ENCODE data around the gene CLDN20. TPM values are rescaled to one million over a fixed set of nuclear protein-coding genes. Genes with fewer than 3 reads are reported as not detected.

The CLDN20 gene
- total and polyA plus RNA-seq, 9 donors = 0.12 to 1.2 (median 0.60) TPM; not detected in 2

- Histone ChIP-seq H3K9me3 (replicated peaks; ENCODE audit: control insufficient read depth, low read depth, low read length) (no peaks in the 10 kb centered on the region), H3K27me3 (ENCODE audit: control insufficient read depth, insufficient read depth, low read length) (no peaks in the 10 kb centered on the region), H3K4me3 (ENCODE audit: low read length) (no peak overlapping the region), H3K4me1 (ENCODE audit: control insufficient read depth, insufficient read depth, low read length) (no peaks in the 10 kb centered on the region), H3K36me3 (ENCODE audit: control insufficient read depth, insufficient read depth, low read length) (peaks cover 45% of the 10 kb centered on the region), H3K27ac (ENCODE audit: low read length) (no peak overlapping the region)
- 88% methylated on average over 3 of the region's 10 CpGs for WGBS (ENCODE audit: insufficient coverage)
- DNase-seq = no peak
Measured at GRCh38 chr6:155254139-155254538, 9.7 kb upstream of the CLDN20 start.

DNA sequence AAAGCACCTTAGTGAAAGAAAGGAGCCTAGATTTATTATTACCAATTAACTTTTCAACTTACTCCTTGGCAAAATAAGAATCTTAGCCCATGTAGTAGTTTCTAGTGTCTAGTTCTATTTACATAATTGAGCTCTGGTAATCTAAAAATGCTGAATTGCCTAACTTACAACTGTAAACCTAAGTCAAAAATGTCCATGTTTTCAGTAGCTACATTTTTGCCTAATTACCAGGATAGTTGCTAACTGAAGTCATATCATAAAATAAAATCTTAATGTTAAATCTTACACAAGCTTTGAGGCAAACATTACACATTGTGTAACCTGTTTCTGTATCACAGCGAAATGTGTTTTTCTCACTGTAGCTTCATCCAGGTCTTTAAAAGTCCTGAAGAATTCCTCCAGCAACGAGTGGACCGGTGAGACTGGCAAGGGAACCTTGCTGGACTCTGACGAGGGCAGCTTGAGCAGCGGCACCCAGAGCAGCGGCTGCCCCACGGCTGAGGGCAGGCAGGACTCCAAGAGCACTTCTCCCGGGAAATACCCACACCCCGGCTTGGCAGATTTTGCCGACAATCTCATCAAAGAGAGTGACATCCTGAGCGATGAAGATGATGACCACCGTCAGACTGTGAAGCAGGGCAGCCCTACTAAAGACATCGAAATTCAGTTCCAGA lies 7.6 kb upstream of the CLDN20 start:
- 89% methylated on average over 13 of the region's 13 CpGs for WGBS (ENCODE audit: insufficient coverage)
- H3K27ac ChIP-seq (ENCODE audit: low read length) = no peak overlapping the region
- H3K27me3 ChIP-seq (ENCODE audit: control insufficient read depth, insufficient read depth, low read length) = no peaks in the 10 kb centered on the region
- H3K36me3 ChIP-seq (ENCODE audit: control insufficient read depth, insufficient read depth, low read length) = peaks cover 48% of the 10 kb centered on the region
- DNase-seq = no peak
- H3K4me1 ChIP-seq (ENCODE audit: control insufficient read depth, insufficient read depth, low read length) = no peaks in the 10 kb centered on the region
- H3K9me3 ChIP-seq (replicated peaks; ENCODE audit: control insufficient read depth, low read depth, low read length) = no peaks in the 10 kb centered on the region
- H3K4me3 ChIP-seq (ENCODE audit: low read length) = no peak overlapping the region

DNA sequence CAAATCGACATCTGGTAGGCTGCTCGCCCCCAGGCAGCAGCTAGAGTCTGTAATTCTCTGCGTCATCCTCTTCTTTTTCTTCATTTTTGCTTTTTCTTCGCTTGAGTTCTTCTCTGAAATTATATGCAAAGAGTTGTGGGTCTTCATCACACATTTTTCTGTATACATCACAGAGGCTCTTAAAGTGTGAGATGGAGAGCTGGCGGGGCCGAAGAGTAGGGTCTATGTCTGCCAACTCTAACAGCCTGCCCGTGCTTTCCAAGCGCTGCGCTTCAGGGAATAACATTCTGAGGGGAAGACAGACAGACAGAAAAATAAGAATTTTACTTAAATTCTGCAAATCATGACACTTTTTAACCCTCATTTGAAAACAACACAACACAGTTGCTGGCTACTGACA lies 6.0 kb upstream of the CLDN20 start:
- no peaks in the 10 kb centered on the region for H3K9me3 ChIP-seq (replicated peaks; ENCODE audit: control insufficient read depth, low read depth, low read length)
- H3K4me1 ChIP-seq (ENCODE audit: control insufficient read depth, insufficient read depth, low read length) = no peaks in the 10 kb centered on the region
- H3K27ac ChIP-seq (ENCODE audit: low read length) = no peak overlapping the region
- H3K36me3 ChIP-seq (ENCODE audit: control insufficient read depth, insufficient read depth, low read length) = peaks cover 38% of the 10 kb centered on the region
- H3K27me3 ChIP-seq (ENCODE audit: control insufficient read depth, insufficient read depth, low read length) = no peaks in the 10 kb centered on the region
- no peak for DNase-seq
- 100% methylated on average over 2 of the region's 9 CpGs for WGBS (ENCODE audit: insufficient coverage)
- no peak overlapping the region for H3K4me3 ChIP-seq (ENCODE audit: low read length)

DNA sequence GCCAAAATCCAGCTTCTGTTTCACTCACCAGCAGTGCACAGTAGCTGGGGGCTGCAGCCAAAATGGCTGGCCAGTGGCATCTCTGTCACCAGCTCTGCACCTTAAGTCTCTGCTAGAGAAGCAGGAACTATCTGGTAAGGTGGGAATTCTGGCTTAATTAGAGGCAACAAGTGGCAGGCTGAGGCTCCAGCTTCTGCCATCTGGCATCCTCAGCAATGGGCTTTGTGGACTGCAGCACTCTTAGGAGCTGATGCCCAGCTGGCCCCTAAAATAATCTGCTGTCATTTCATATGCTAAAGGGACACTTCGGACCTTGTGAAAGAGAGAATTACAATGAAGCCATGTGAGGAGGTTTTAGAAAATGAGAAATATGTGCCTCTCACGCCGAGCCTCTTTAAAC lies 4.6 kb upstream of the CLDN20 start:
- Histone ChIP-seq H3K27me3 (ENCODE audit: control insufficient read depth, insufficient read depth, low read length) (no peaks in the 10 kb centered on the region), H3K4me3 (ENCODE audit: low read length) (no peak overlapping the region), H3K27ac (ENCODE audit: low read length) (no peak overlapping the region), H3K36me3 (ENCODE audit: control insufficient read depth, insufficient read depth, low read length) (peaks cover 35% of the 10 kb centered on the region), H3K4me1 (ENCODE audit: control insufficient read depth, insufficient read depth, low read length) (no peaks in the 10 kb centered on the region), H3K9me3 (replicated peaks; ENCODE audit: control insufficient read depth, low read depth, low read length) (no peaks in the 10 kb centered on the region)
- WGBS (ENCODE audit: insufficient coverage) = 100% methylated on average over 2 of the region's 3 CpGs
- no peak for DNase-seq

DNA sequence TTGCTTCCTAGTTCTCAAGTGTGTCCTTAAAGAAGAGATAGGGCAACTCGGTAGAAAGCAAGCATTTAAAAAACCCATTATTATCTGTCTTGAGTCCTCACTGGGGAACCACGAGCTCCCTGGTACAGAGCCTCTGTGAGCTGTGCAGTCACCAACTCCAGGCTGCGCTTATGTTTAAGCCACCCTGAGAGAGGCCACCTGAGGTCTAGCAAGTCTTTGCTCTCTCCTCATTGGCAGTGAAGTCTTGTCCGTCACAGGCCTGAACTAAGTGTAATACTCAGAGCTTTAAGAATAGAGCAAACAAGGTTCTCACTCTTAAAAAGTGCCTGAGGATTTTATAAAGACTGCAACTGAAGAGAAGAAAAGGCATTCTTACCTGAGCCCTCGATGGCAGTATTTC lies 3.9 kb upstream of the CLDN20 start:
- no peak overlapping the region for H3K27ac ChIP-seq (ENCODE audit: low read length)
- no peak for DNase-seq
- H3K9me3 ChIP-seq (replicated peaks; ENCODE audit: control insufficient read depth, low read depth, low read length) = no peaks in the 10 kb centered on the region
- no peaks in the 10 kb centered on the region for H3K27me3 ChIP-seq (ENCODE audit: control insufficient read depth, insufficient read depth, low read length)
- WGBS (ENCODE audit: insufficient coverage) = 100% methylated on average over 2 of the region's 5 CpGs
- no peak overlapping the region for H3K4me3 ChIP-seq (ENCODE audit: low read length)
- no peaks in the 10 kb centered on the region for H3K4me1 ChIP-seq (ENCODE audit: control insufficient read depth, insufficient read depth, low read length)
- H3K36me3 ChIP-seq (ENCODE audit: control insufficient read depth, insufficient read depth, low read length) = peaks cover 30% of the 10 kb centered on the region

GRCh38 chr6:155260686-155261085 lies 3.1 kb upstream of the CLDN20 start:
- H3K9me3 ChIP-seq (replicated peaks; ENCODE audit: control insufficient read depth, low read depth, low read length) = no peaks in the 10 kb centered on the region
- no peak overlapping the region for H3K4me3 ChIP-seq (ENCODE audit: low read length)
- no peaks in the 10 kb centered on the region for H3K4me1 ChIP-seq (ENCODE audit: control insufficient read depth, insufficient read depth, low read length)
- no peaks in the 10 kb centered on the region for H3K27me3 ChIP-seq (ENCODE audit: control insufficient read depth, insufficient read depth, low read length)
- no peak for DNase-seq
- WGBS (ENCODE audit: insufficient coverage) = 100% methylated on average over 1 of the region's 3 CpGs
- peaks cover 28% of the 10 kb centered on the region for H3K36me3 ChIP-seq (ENCODE audit: control insufficient read depth, insufficient read depth, low read length)
- no peak overlapping the region for H3K27ac ChIP-seq (ENCODE audit: low read length)

DNA sequence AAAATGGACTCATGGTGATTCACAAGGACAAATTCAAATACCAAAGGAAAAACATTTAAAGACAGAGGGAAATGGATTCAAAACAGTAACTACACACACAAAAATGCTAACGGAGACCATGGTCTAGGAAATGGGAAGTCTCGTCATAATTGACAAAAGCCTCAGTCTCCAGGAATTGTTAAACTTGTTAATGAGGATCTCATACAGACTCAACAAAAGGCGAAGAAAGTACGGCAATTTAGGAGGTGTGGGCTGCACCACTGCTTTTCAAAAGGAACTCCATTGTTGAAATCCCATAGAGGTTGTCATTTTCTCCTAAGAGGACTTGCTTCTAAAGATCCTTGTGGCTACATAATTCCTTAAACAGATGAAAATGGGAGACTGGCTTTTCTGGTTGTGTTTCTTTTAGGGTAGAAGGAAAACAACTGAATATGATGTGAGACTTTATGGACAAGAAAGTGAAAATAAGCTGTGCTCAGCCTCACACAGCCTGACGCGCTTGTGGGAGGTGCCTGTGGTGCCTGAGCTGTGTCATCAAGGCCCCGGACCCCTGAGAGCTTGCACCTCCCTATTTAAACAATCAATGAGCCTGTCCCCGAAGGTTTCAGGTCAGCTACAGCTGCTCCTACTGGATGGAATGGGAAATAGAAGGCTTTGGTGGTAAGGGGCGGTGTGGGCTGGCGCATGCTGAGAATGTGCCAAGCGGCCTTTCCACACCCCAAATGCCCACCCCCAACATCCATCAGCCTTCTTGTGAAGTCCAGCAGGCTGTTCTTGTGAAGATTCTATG lies 2.5 kb upstream of the CLDN20 start:
- H3K4me1 ChIP-seq (ENCODE audit: control insufficient read depth, insufficient read depth, low read length) = no peaks in the 10 kb centered on the region
- H3K27me3 ChIP-seq (ENCODE audit: control insufficient read depth, insufficient read depth, low read length) = no peaks in the 10 kb centered on the region
- no peak overlapping the region for H3K4me3 ChIP-seq (ENCODE audit: low read length)
- WGBS (ENCODE audit: insufficient coverage) = 40% methylated on average over 1 of the region's 11 CpGs
- no peak overlapping the region for H3K27ac ChIP-seq (ENCODE audit: low read length)
- no peaks in the 10 kb centered on the region for H3K9me3 ChIP-seq (replicated peaks; ENCODE audit: control insufficient read depth, low read depth, low read length)
- peaks cover 28% of the 10 kb centered on the region for H3K36me3 ChIP-seq (ENCODE audit: control insufficient read depth, insufficient read depth, low read length)
- no peak for DNase-seq

GRCh38 chr6:155262655-155263054 lies 1.2 kb upstream of the CLDN20 start:
- no CpG with 5 or more reads among the region's 4 CpGs for WGBS (ENCODE audit: insufficient coverage)
- no peaks in the 10 kb centered on the region for H3K4me1 ChIP-seq (ENCODE audit: control insufficient read depth, insufficient read depth, low read length)
- no peaks in the 10 kb centered on the region for H3K27me3 ChIP-seq (ENCODE audit: control insufficient read depth, insufficient read depth, low read length)
- H3K36me3 ChIP-seq (ENCODE audit: control insufficient read depth, insufficient read depth, low read length) = peaks cover 22% of the 10 kb centered on the region
- H3K9me3 ChIP-seq (replicated peaks; ENCODE audit: control insufficient read depth, low read depth, low read length) = no peaks in the 10 kb centered on the region
- no peak overlapping the region for H3K4me3 ChIP-seq (ENCODE audit: low read length)
- no peak overlapping the region for H3K27ac ChIP-seq (ENCODE audit: low read length)
- no peak for DNase-seq

DNA sequence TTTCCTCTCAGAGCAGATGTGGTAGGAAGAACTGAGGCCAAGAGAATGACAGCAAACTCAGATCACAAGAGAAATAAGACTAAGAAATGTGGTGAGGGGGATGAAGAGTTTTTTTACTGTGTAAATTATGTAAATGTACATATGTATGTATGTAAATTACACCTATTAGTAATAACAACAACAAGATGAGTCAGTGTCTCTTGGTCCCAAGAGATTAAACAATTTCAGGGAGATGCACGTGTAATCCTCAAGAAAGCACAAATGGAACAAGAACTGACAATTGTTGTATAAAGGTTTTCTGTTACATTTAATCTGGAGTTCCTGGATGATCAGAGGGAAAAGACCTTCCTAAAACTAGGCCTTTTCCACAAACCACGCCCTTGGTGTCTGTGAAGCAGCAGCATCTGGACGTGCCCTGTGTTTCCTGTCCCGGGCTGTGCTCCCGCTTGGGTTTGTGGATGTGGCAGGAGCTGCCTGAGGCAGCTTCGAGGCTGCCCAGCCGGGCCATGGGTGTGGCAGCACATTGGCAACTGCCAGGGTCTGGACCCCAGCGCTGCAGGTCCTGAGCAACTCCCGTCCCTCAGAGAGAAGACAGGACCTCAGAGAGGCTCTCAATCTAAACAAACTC lies 994 bp downstream of the CLDN20 start:
- Histone ChIP-seq H3K36me3 (ENCODE audit: control insufficient read depth, insufficient read depth, low read length) (peaks cover 7% of the 10 kb centered on the region), H3K27me3 (ENCODE audit: control insufficient read depth, insufficient read depth, low read length) (no peaks in the 10 kb centered on the region), H3K4me3 (ENCODE audit: low read length) (no peak overlapping the region), H3K9me3 (replicated peaks; ENCODE audit: control insufficient read depth, low read depth, low read length) (no peaks in the 10 kb centered on the region), H3K4me1 (ENCODE audit: control insufficient read depth, insufficient read depth, low read length) (no peaks in the 10 kb centered on the region), H3K27ac (ENCODE audit: low read length) (no peak overlapping the region)
- 45% methylated on average over 4 of the region's 9 CpGs for WGBS (ENCODE audit: insufficient coverage)
- DNase-seq = peak; percentile 16

DNA sequence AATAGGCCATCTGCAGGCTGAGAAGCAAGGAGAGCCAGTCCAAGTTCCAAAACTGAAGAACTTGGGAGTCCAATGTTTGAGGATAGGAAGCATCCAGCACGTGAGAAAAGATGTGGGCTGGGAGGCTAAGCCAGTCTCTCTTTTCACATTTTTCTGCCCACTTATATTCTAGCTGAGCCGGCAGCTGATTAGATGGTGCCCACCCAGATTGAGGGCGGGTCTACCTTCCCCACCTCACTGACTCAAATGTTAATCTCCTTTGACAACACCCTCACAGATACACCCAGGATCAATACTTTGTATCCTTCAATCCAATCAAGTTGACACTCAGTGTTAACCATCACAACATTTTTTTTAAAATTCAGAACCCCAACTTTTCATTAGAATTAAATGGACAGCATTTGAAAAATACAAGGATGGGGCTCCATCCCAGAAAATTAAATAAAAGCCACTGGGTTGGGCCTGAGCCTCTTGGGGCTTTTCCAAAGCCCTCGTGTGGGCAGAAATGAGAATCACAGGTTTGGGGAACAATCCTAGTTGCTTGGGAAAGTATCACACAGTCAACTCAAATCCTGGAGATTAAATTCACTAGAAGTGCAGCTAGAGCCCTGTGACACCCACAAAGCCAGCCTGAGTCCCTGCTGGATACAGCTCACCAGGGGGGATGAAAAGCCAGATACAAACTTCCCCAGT lies 2.2 kb downstream of the CLDN20 start:
- Histone ChIP-seq H3K27me3 (ENCODE audit: control insufficient read depth, insufficient read depth, low read length) (no peaks in the 10 kb centered on the region), H3K9me3 (replicated peaks; ENCODE audit: control insufficient read depth, low read depth, low read length) (no peaks in the 10 kb centered on the region), H3K4me1 (ENCODE audit: control insufficient read depth, insufficient read depth, low read length) (no peaks in the 10 kb centered on the region), H3K4me3 (ENCODE audit: low read length) (no peak overlapping the region), H3K36me3 (ENCODE audit: control insufficient read depth, insufficient read depth, low read length) (peaks cover 4% of the 10 kb centered on the region), H3K27ac (ENCODE audit: low read length) (no peak overlapping the region)
- DNase-seq = no peak
- 77% methylated on average over 3 of the region's 4 CpGs for WGBS (ENCODE audit: insufficient coverage)
